SK-N-MC (cell line): Measurements from ENCODE around the gene MED19.

Experiments used
- EZH2 ChIP-seq: fragments of 200-600 bp; sonication (generic); IDR thresholded peaks from one replicate; pipeline ENCODE4 v1.6.1; 2017; ENCODE audit warnings: antibody characterized with exemption
- FOXP2 ChIP-seq: optimal IDR thresholded peaks from 2 replicates; pipeline ENCODE3; 2011; ENCODE audit warnings: mild to moderate bottlenecking, moderate library complexity; ENCODE audit not compliant: insufficient read depth; ENCODE audit errors: extremely low read length, control extremely low read depth
- POLR2AphosphoS5 ChIP-seq: IDR thresholded peaks from 2 replicates; pipeline ENCODE4 v1.6.1; 2012; ENCODE audit warnings: mild to moderate bottlenecking, low read depth, low read length, borderline replicate concordance

DNA sequence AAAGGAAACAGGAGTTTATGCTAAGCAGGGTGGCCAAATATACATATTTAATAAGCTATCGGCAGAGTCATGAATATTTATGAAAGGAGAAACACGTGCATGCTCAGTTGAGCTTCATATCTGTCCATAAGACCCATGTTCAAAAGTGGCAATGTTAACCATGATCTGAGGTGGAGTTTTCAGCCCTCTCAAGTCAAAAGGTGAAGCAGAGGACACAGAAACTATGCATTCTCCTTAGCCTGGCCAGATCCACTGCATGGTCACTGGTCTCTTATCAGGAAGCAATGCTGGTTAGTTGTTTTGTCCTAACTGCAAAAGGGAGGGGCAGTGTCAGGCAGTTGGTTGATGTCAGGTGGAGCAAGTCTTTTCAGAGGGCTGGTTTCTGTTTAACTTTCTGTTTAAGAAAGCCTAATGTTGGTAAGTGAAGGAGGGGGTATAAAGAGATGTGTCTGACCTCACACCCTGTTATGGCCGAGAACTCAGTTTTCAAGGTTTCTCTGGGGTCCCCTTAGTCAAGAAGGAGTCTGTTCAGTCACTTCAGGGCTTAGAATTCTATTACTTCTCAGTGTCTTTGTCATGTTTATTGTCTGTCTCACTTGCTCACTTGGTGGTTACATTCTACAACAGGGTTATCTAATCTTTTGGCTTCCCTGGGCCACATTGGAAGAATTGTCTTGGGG, 23.7 kb upstream of the MED19 start:
- TF ChIP-seq EZH2 (no peak), POLR2AphosphoS5 (no peak), FOXP2 (no peak)
